Subcutaneous abdominal adipose tissue (tissue), 5 donors: ENCODE data around the gene TXNDC17.

ENCODE experiments used
- H3K27ac ChIP-seq: one replicate; pipeline ENCODE4 v1.7.0; 2013; ENCODE audit warnings: low read depth, mild to moderate bottlenecking, inconsistent platforms, low read length, moderate library complexity
- H3K27me3 ChIP-seq, 5 donors: one replicate each; pipeline ENCODE4 v1.7.0; 2013; ENCODE audit warnings: low read length in 5 of 5, inconsistent platforms in 1 of 5; ENCODE audit not compliant: control insufficient read depth in 5 of 5, insufficient read depth in 4 of 5
- H3K36me3 ChIP-seq, 5 donors: one replicate each; pipeline ENCODE4 v1.7.0; 2013; ENCODE audit warnings: low read length in 5 of 5; ENCODE audit not compliant: control insufficient read depth in 5 of 5, insufficient read depth in 5 of 5
- H3K4me1 ChIP-seq, 5 donors: one replicate each; pipeline ENCODE4 v1.7.0; 2013; ENCODE audit warnings: low read length in 5 of 5, mild to moderate bottlenecking in 3 of 5, moderate library complexity in 1 of 5; ENCODE audit not compliant: control insufficient read depth in 5 of 5, insufficient read depth in 5 of 5
- H3K4me3 ChIP-seq, 5 donors: one replicate each; pipeline ENCODE4 v1.7.0; 2013; ENCODE audit warnings: low read length in 5 of 5, low read depth in 1 of 5
- H3K9ac ChIP-seq, 5 donors: one replicate each; pipeline ENCODE4 v1.7.0; 2013; ENCODE audit warnings: low read length in 5 of 5, mild to moderate bottlenecking in 4 of 5, moderate library complexity in 3 of 5
- H3K9me3 ChIP-seq, 5 donors: one replicate each; pipeline ENCODE4 v1.7.0; 2013; ENCODE audit warnings: low read length in 5 of 5; ENCODE audit not compliant: control insufficient read depth in 5 of 5
- donor health status: healthy.
- donor health status: healthy.
- donor health status: healthy.
- donor health status: healthy.
- donor health status: healthy.

The TXNDC17 gene

DNA sequence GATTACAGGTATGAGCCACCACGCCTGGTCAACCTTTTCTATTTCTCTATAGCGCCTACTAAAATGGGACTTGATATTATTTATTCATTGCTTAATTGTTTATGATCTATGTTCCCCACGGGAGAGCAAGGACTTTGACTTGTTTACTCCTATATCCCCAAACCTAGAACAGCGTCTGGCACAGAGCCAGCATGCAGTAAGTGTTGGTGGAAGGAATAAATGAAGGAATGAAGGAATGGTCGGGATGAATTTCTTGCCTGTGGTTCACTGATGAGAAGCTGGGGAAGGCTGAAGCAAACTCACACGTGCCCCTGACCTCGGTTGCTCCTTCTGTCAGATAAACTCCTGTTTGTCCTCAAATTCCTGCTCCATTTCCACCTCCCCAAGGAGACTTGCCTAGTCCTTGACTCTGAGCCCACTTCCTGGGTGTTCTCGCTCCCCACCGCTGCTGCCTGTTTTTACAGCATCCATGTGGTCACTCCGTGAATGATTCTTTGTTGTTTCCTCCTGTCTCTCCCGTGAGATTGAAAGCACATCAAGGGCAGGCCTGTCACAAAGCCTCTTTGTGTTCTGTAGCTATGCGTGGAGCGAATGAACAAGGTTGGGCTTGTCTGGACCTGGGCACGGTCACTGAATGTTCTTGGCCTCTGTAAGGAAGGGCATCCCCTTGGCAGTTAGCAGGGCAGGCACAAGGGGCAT lies 28.0 kb downstream of the TXNDC17 start:
- no peaks in the 10 kb centered on the region for H3K9me3 ChIP-seq
- peaks cover 7 to 14% (median 11%) of the 10 kb centered on the region in 5 donors for H3K27me3 ChIP-seq
- H3K36me3 ChIP-seq: no peaks in the 10 kb centered on the region
- no peak overlapping the region for H3K9ac ChIP-seq
- no peak overlapping the region for H3K27ac ChIP-seq
- H3K4me1 ChIP-seq: peaks cover 0 to 3% (median 0%) of the 10 kb centered on the region in 5 donors
- H3K4me3 ChIP-seq: no peak overlapping the region

DNA sequence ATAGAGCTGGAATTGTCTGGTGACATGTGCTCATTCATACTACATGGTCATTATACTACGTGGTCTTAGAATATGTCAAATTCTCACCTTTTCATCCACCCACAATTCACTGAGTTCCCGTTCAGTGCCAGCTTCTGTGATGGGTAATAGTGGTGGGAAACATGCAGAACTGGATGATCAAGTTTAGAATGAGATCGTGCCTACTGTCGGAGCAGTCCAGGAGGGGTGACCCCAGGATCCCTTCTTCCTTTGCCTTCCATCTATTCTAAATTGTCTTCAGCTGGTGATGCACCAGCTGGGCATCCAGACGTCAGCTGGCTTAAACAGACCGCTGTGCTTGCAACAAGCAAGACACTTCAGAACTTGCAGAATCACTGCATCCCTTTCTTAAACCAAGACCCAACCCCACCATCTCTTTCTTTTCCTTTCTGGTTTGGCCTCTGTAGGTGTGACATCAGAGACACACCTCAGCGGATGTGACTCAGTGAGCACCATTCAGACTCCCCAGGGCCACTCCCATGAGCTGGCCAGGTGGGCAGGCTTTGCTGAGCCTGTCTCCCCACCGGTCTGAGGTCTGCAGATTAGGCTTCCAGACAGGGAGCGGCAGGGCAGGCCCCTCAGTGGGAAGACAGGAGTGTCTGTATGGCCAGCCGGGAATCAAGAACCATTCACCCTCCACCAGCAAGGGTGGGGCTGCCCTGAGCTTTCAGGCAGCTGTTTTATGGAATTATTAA lies 28.8 kb downstream of the TXNDC17 start:
- H3K4me1 ChIP-seq: peaks cover 0 to 3% (median 0%) of the 10 kb centered on the region in 5 donors
- H3K36me3 ChIP-seq: no peaks in the 10 kb centered on the region
- H3K27ac ChIP-seq: no peak overlapping the region
- H3K9me3 ChIP-seq: no peaks in the 10 kb centered on the region
- no peak overlapping the region for H3K4me3 ChIP-seq
- no peak overlapping the region for H3K9ac ChIP-seq
- peaks cover 7 to 14% (median 11%) of the 10 kb centered on the region in 5 donors for H3K27me3 ChIP-seq

DNA sequence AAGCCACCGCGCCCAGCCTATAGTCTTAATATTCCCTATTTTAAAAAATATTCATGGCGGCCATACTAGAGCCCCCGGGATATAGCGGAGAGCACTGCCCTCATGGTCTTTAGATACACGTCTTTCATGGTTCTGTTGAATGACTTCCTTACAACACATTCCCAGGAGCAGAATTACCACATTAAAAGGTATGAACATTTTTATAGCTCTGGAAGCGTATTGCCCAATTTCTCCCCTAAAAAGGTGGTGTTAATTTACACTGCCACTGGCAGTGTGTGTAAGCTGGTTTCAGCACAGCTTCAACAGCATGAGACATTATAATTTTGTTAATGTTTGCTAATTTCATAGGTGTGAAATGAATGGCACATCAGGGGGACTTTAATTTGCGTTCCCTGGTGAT lies 29.7 kb downstream of the TXNDC17 start:
- H3K4me3 ChIP-seq: no peak overlapping the region
- H3K4me1 ChIP-seq: peaks cover 0 to 3% (median 0%) of the 10 kb centered on the region in 5 donors
- H3K9ac ChIP-seq: no peak overlapping the region
- H3K9me3 ChIP-seq: no peaks in the 10 kb centered on the region
- H3K27me3 ChIP-seq: peaks cover 7 to 14% (median 11%) of the 10 kb centered on the region in 5 donors
- H3K27ac ChIP-seq: no peak overlapping the region
- no peaks in the 10 kb centered on the region for H3K36me3 ChIP-seq

DNA sequence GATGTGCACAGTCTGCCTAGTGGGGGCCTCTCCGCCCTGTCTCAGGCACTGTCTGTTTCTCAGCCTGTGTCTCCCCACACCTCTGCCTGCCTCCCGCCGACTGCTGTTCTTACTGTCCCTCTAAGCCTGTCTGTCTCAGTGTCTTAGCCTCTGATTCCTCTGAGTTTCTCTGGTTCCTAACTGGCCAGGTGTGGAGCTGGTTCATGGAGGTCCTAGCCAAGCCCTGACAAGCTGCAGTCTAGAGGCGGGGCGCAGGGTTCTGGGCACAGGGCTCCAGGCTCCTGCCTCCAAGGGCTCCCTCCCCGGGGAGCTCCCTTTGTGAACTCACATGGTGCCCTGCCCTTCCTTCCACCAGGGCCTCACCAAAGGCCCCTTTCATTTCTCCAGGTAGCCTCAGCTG lies 30.1 kb downstream of the TXNDC17 start:
- Histone ChIP-seq H3K9ac (no peak overlapping the region), H3K36me3 (no peaks in the 10 kb centered on the region), H3K9me3 (no peaks in the 10 kb centered on the region), H3K4me1 (peaks cover 0 to 3% (median 0%) of the 10 kb centered on the region in 5 donors), H3K27me3 (peaks cover 7 to 14% (median 11%) of the 10 kb centered on the region in 5 donors), H3K4me3 (no peak overlapping the region), H3K27ac (no peak overlapping the region)

DNA sequence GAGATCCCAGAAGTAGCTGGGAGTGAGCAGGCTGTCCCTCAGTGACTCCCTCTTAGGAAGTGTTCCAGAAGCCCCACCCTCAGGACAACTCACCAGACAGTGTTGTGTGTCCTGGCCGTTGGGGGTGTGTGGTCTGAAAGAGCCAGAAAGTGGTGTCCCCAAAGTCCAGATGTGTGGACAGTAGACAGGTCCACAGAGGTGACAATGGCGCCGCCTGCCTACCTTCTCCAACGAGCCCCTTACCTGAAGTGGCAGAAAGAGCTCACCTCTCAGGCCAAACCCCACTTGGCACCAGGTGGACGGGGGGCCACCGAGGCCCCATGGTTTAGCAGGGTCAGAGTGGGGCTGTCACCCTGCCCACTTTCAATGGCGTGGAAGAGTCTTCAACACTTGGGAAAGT lies 30.6 kb downstream of the TXNDC17 start:
- H3K27me3 ChIP-seq: peaks cover 7 to 14% (median 11%) of the 10 kb centered on the region in 5 donors
- H3K4me1 ChIP-seq: no peaks in the 10 kb centered on the region
- H3K4me3 ChIP-seq: no peak overlapping the region
- no peak overlapping the region for H3K9ac ChIP-seq
- H3K9me3 ChIP-seq: no peaks in the 10 kb centered on the region
- no peaks in the 10 kb centered on the region for H3K36me3 ChIP-seq
- no peak overlapping the region for H3K27ac ChIP-seq

DNA sequence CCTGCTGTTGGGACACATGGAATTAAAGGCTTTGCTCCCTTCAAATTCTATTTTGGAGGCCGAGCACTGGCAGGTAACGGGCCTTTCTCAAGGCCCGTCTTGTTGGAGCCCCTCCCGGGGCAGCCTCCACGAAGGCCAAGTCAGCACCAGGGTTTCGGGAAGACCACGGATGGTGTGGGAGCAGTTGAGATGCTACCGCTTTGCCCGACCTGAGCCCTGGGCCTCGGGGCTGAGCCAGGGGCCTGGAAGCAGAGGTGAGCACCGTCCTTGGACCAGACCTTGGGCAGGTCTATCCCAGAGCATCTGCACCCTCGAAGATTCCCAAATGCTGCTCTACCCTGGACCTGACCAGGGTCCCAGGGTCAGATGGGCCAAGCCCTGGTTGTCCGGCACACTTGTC lies 33.7 kb downstream of the TXNDC17 start:
- Histone ChIP-seq H3K27ac (no peak overlapping the region), H3K9me3 (no peaks in the 10 kb centered on the region), H3K9ac (no peak overlapping the region), H3K36me3 (no peaks in the 10 kb centered on the region), H3K4me3 (no peak overlapping the region), H3K4me1 (no peaks in the 10 kb centered on the region), H3K27me3 (peaks cover 13 to 27% (median 24%) of the 10 kb centered on the region in 5 donors)

DNA sequence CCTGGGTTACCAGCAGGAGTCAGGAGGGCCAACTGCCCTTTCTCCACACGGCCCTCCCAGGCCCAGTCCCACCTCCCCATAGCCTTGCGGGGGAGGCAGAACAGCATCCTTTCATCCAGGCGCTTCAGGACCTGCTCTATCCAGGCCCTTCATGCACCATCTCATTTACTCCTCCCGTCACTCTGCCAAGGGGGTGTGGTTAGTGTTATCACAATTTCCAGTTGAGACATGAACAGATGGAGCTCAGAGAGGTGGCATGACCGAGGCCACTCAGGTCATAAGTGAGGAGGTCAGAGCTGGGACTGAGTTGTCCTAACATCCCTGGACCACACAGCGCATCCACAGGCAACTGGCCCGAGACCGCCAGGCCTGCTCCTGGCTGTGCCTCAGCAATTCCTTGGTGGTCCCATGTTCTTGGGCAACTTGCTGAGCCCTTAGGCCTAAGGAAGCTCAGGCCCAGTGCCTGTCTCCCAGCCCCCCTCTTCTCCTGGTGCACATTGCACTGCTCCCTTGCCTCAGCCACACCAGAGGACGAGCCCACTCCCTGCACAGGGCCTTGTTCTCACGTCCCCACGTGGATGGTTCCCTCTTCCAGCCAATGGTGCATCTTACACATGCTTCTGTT lies 34.5 kb downstream of the TXNDC17 start:
- Histone ChIP-seq H3K9me3 (no peaks in the 10 kb centered on the region), H3K4me3 (no peak overlapping the region), H3K36me3 (no peaks in the 10 kb centered on the region), H3K9ac (no peak overlapping the region), H3K27me3 (peaks cover 13 to 27% (median 20%) of the 10 kb centered on the region in 5 donors), H3K27ac (no peak overlapping the region), H3K4me1 (no peaks in the 10 kb centered on the region)

DNA sequence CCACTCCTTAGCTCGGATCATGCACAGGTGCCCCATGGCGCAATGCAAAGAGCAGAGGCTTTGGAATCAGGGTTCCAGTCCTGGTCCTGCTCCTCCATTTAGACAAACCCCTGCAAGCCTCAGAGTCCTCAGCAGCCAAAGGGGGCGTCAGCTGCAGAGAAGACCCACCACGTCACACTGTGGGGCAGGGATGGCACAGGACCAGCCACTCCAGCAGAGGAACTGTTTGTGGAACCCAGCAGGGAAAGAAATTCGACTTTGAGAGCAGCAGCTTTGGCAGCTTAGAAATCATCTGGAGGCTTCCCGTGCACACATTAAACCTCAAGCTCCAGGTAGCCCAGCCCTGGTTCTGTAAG lies 35.9 kb downstream of the TXNDC17 start:
- Histone ChIP-seq H3K4me1 (no peaks in the 10 kb centered on the region), H3K9me3 (no peaks in the 10 kb centered on the region), H3K27me3 (peaks cover 7 to 27% (median 19%) of the 10 kb centered on the region in 5 donors), H3K9ac (no peak overlapping the region), H3K36me3 (no peaks in the 10 kb centered on the region), H3K27ac (no peak overlapping the region), H3K4me3 (no peak overlapping the region)

DNA sequence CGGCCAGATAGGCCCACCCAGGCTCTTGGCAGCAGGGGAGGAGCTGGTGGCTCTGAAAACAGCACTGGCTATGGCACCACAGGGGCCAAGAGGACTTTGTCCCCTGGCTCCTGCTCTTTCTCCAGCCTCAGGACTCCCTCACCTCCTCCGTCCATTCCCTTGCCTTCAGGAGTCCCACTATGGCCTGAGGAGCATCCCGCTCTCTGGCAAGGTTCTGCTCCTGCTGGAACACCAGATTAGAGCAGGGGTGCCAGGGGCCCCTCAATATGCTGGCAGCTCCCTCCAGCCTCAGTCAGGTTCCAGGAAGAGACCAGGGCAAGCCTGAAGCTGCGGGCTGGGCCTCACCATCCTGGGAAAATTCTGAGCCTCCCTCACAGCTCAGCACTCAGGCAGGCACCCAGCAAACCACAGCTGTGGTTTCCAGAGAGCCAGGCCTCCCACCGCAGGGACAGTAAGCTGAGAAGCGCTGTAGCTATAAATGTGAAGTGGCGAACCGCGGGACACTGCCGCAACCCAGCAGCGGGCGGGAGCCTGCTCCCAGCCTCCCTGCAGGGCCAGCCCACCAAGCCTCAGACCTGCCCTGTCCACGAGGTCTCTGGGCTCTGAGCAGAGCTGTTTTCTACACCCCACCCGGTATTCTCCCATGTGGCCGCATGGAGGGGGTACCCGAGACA lies 36.4 kb downstream of the TXNDC17 start:
- Histone ChIP-seq H3K27me3 (peaks cover 6 to 27% (median 19%) of the 10 kb centered on the region in 5 donors), H3K27ac (no peak overlapping the region), H3K36me3 (no peaks in the 10 kb centered on the region), H3K9ac (no peak overlapping the region), H3K4me1 (no peaks in the 10 kb centered on the region), H3K4me3 (no peak overlapping the region), H3K9me3 (no peaks in the 10 kb centered on the region)
